OCI-LY1 (cell line): ENCODE results near the gene RNF166.

Source experiments
- CTCF ChIP-seq: fragments of 200-600 bp; sonication (generic), shearing (Covaris generic); IDR thresholded peaks from 2 replicates; pipeline ENCODE4 v1.5.1; 2017; ENCODE audit warnings: mild to moderate bottlenecking, antibody characterized with exemption, low read length, moderate library complexity, mixed read lengths
- EZH2 ChIP-seq: fragments of 200-600 bp; sonication (generic), shearing (Covaris generic); IDR thresholded peaks from 2 replicates; pipeline ENCODE4 v1.8.0; 2017; ENCODE audit warnings: borderline replicate concordance, mixed run types, mild to moderate bottlenecking, antibody characterized with exemption, low read length, moderate library complexity, mixed read lengths

GRCh38 chr16:88698646-88699045 is 7.6 kb downstream of the RNF166 start:
- TF ChIP-seq CTCF = no peak
- TF ChIP-seq EZH2 = no peak
